ENCODE data around the gene PARP12.

- TF ChIP-seq CTCF (IDR thresholded peaks at IDR 0.05), result no peak
- TF ChIP-seq POLR2A (IDR thresholded peaks at IDR 0.05), result no peak
These were observed 79.5 kb downstream of the PARP12 start for GRCh38 chr7:139982927-139983920.
